Measurements from ENCODE around the gene IPPK. TPM values are rescaled to one million over a fixed set of nuclear protein-coding genes. Genes with fewer than 3 reads are reported as not detected.

Gene IPPK
- total and polyA plus RNA-seq, 2 of the 8 experiments (the other 6 are each of a cell fraction or from before 2014, with no cell fraction given), result 10.5 to 13.6 TPM

DNA sequence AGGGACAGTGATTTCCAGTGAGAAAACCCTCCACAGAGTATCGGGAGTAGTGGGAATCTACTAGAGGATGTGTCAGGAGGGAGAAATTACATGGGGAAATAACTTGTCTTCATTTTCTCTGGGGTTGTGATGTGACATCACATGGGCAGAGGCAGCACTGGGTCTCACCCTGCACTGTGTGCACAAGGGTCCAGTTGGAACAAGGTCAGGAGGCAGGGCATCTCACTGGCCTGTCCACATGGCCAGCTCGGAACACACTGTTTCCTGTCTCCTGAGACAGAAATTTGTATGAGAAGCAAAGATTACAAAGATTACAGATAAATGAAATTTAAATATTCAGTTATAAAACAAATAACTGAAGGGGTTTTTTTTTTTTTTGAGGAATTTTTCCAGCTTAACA is 71.5 kb downstream of the IPPK start:
- H3K4ac ChIP-seq (replicated peaks; ENCODE audit: insufficient read length, low read depth, low read length), result no peak overlapping the region
- no peak overlapping the region for H2BK5ac ChIP-seq (ENCODE audit: low read depth, low read length)
- no peaks in the 10 kb centered on the region for H3K9me3 ChIP-seq (ENCODE audit: insufficient read depth in 2 of 2, low read depth in 1 of 2, low read length in 1 of 2)
- no peak overlapping the region for H3K14ac ChIP-seq (ENCODE audit: insufficient read length)
- H3K79me1 ChIP-seq (ENCODE audit: low read depth, low read length), result no peaks in the 10 kb centered on the region
- H2BK20ac ChIP-seq (ENCODE audit: low read length), result no peak overlapping the region
- no peak overlapping the region for H3K9ac ChIP-seq (replicated peaks in 1 of 4; ENCODE audit: extremely low read depth in 1 of 4, low read depth in 3 of 4, low read length in 3 of 4)
- no peaks in the 10 kb centered on the region for H3K79me2 ChIP-seq (ENCODE audit: control insufficient read depth in 1 of 2, insufficient read depth in 2 of 2, low read length in 2 of 2)
- H3K23me2 ChIP-seq (ENCODE audit: low read depth, low read length), result no peaks in the 10 kb centered on the region
- 95% methylated on average over 2 of the region's 2 CpGs; no CpG with 5 or more reads in 1 of the 2 experiments for WGBS, 2 experiments (ENCODE audit: extremely low coverage in 1 of 2, insufficient coverage in 1 of 2, insufficient read length in 1 of 2, insufficient replicate concordance in 2 of 2, low coverage in 1 of 2, low lambda C conversion rate in 2 of 2, missing lambda C conversion rate in 1 of 2)
- no peaks in the 10 kb centered on the region for H3K36me3 ChIP-seq (ENCODE audit: control insufficient read depth in 2 of 4, insufficient read depth in 4 of 4, low read length in 3 of 4)
- H2AFZ ChIP-seq (ENCODE audit: low read length), result no peak overlapping the region
- peak overlapping the region; percentile 27 for H4K91ac ChIP-seq (replicated peaks; ENCODE audit: insufficient read length, low read length)
- H3K4me3 ChIP-seq (ENCODE audit: extremely low read depth in 1 of 4, insufficient read depth in 2 of 4, low read depth in 3 of 4, low read length in 4 of 4), result no peak overlapping the region
- no peak overlapping the region for H4K8ac ChIP-seq (ENCODE audit: extremely low read depth, insufficient read depth, low read length)
- CTCF ChIA-PET (ENCODE audit: partially characterized antibody), result no interaction called here
- POLR2A ChIA-PET (ENCODE audit: partially characterized antibody), result no interaction called here
- no peaks in the 10 kb centered on the region for H3K27me3 ChIP-seq (replicated peaks in 1 of 4; ENCODE audit: control insufficient read depth in 3 of 4, extremely low read depth in 1 of 4, insufficient read depth in 3 of 4, low read length in 3 of 4)
- H3K56ac ChIP-seq (replicated peaks; ENCODE audit: insufficient read length, low read depth, low read length), result no peak overlapping the region
- H3K27ac ChIP-seq (ENCODE audit: low read depth, low read length), result no peak overlapping the region
- H4K20me1 ChIP-seq (replicated peaks in 1 of 2; ENCODE audit: control insufficient read depth in 1 of 2, insufficient read depth in 2 of 2, low read length in 2 of 2), result no peaks in the 10 kb centered on the region
- no peak for DNase-seq (ENCODE audit: low read depth in 1 of 2, low spot score in 2 of 2)
- no peak overlapping the region for H2BK15ac ChIP-seq (ENCODE audit: low read length)
- no peak overlapping the region for H3K18ac ChIP-seq (ENCODE audit: extremely low read depth, low read length)
- H2BK120ac ChIP-seq (replicated peaks; ENCODE audit: low read depth, low read length), result no peak overlapping the region
- FAIRE-seq, result no peak
- no peak overlapping the region for H3K4me2 ChIP-seq (ENCODE audit: insufficient read depth in 1 of 2, low read depth in 2 of 2, low read length in 2 of 2)
- H3K23ac ChIP-seq (ENCODE audit: insufficient read length), result no peak overlapping the region
- H2AK5ac ChIP-seq (ENCODE audit: low read depth, low read length), result no peak overlapping the region
- no peak overlapping the region for H4K5ac ChIP-seq (ENCODE audit: insufficient read length, low read depth, low read length)
- no peaks in the 10 kb centered on the region for H3K4me1 ChIP-seq (replicated peaks in 1 of 4; ENCODE audit: control insufficient read depth in 3 of 4, insufficient read depth in 4 of 4, low read length in 3 of 4)
- no peak overlapping the region for H2BK12ac ChIP-seq (ENCODE audit: low read depth, low read length)
- no peak for TF ChIP-seq GABPA (IDR thresholded peaks at IDR 0.05; ENCODE audit: borderline replicate concordance, insufficient read depth, low read length)
- no peak for TF ChIP-seq JUN (IDR thresholded peaks at IDR 0.05; ENCODE audit: low read depth, low read length)
- TF ChIP-seq TAF7 (optimal IDR thresholded peaks at IDR 0.05; ENCODE audit: borderline replicate concordance, low read depth, low read length), result no peak
- no peak for TF ChIP-seq ASH2L (IDR thresholded peaks at IDR 0.05; ENCODE audit: low read length)
- no peak for TF ChIP-seq SRF (IDR thresholded peaks at IDR 0.05; ENCODE audit: low read depth, low read length)
- TF ChIP-seq NRF1 (IDR thresholded peaks at IDR 0.05; ENCODE audit: low read depth, low read length), result no peak
- TF ChIP-seq NANOG (IDR thresholded peaks at IDR 0.05; ENCODE audit: insufficient read depth, low read depth, low read length, poor library complexity, severe bottlenecking), result no peak
- TF ChIP-seq BRCA1 (IDR thresholded peaks at IDR 0.05; ENCODE audit: low read depth, low read length), result no peak
- TF ChIP-seq CBX5 (IDR thresholded peaks at IDR 0.05; ENCODE audit: low read depth, low read length), result no peak
- TF ChIP-seq, protein P1, sequence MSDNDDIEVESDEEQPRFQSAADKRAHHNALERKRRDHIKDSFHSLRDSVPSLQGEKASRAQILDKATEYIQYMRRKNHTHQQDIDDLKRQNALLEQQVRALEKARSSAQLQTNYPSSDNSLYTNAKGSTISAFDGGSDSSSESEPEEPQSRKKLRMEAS (IDR thresholded peaks at IDR 0.05), result no peak
- TF ChIP-seq, protein P2, sequence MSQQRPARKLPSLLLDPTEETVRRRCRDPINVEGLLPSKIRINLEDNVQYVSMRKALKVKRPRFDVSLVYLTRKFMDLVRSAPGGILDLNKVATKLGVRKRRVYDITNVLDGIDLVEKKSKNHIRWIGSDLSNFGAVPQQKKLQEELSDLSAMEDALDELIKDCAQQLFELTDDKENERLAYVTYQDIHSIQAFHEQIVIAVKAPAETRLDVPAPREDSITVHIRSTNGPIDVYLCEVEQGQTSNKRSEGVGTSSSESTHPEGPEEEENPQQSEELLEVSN (IDR thresholded peaks at IDR 0.05), result no peak
- TF ChIP-seq, protein P3, sequence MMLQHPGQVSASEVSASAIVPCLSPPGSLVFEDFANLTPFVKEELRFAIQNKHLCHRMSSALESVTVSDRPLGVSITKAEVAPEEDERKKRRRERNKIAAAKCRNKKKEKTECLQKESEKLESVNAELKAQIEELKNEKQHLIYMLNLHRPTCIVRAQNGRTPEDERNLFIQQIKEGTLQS (IDR thresholded peaks at IDR 0.05; ENCODE audit: insufficient read depth, low read depth, low read length), result no peak
- no peak for TF ChIP-seq RNF2 (IDR thresholded peaks at IDR 0.05; ENCODE audit: borderline replicate concordance, low read depth, low read length, missing control alignments, poor library complexity, severe bottlenecking)

Data from H1 (cell line).